NB4 (cell line): ENCODE results near the gene FAM161B.

ENCODE experiments used
- MYC ChIP-seq: IDR thresholded peaks from 2 replicates; pipeline ENCODE4 v1.6.1; 2011; ENCODE audit warnings: low read depth, low read length
- POLR2A ChIP-seq: IDR thresholded peaks from 2 replicates; pipeline ENCODE4 v1.6.1; 2011; ENCODE audit warnings: mild to moderate bottlenecking; ENCODE audit not compliant: insufficient read length; ENCODE audit errors: extremely low read depth
- TF ChIP-seq, protein P1 (sequence below): IDR thresholded peaks from one replicate; pipeline ENCODE4 v1.5.1; 2012; ENCODE audit warnings: low read depth, low read length

DNA sequence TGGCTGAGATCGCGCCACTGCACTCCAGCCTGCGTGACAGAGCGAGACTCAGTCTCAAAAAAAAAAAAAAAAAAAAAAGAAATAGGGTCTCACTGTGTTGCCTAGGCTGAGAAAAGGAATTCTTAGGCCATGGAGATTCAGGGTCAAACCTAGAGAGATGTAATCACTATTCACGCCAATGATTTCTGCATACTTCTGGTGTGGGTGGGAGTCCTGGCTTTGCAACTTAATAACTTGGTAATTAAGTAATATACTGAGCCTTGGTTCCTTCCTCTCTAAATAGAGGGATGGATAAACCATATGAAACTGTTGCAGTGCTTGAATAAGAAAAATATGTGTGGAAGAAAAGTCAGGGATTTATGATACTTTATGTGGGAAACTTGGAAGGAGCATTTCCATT, 60.5 kb downstream of the FAM161B start:
- no peak for TF ChIP-seq MYC
- TF ChIP-seq, protein P1, sequence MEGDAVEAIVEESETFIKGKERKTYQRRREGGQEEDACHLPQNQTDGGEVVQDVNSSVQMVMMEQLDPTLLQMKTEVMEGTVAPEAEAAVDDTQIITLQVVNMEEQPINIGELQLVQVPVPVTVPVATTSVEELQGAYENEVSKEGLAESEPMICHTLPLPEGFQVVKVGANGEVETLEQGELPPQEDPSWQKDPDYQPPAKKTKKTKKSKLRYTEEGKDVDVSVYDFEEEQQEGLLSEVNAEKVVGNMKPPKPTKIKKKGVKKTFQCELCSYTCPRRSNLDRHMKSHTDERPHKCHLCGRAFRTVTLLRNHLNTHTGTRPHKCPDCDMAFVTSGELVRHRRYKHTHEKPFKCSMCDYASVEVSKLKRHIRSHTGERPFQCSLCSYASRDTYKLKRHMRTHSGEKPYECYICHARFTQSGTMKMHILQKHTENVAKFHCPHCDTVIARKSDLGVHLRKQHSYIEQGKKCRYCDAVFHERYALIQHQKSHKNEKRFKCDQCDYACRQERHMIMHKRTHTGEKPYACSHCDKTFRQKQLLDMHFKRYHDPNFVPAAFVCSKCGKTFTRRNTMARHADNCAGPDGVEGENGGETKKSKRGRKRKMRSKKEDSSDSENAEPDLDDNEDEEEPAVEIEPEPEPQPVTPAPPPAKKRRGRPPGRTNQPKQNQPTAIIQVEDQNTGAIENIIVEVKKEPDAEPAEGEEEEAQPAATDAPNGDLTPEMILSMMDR, result no peak
- TF ChIP-seq POLR2A, result no peak
